ENCODE measurements around the gene IL1RAPL2. TPM values are rescaled to one million over a fixed set of nuclear protein-coding genes. Genes with fewer than 3 reads are reported as not detected.

Gene IL1RAPL2
- polyA plus RNA-seq, 3 donors: 1.1 to 1.5 (median 1.3) TPM

- DNase-seq (ENCODE audit: extremely low read depth in 1 of 11, low read depth in 9 of 11, low spot score in 4 of 11): no peak
Observed at GRCh38 chrX:105297041-105297440, 731.0 kb downstream of the IL1RAPL2 start.

- DNase-seq (ENCODE audit: extremely low read depth in 1 of 11, low read depth in 9 of 11, low spot score in 4 of 11): no peak
Observed at GRCh38 chrX:105299286-105299685, 733.3 kb downstream of the IL1RAPL2 start.

- DNase-seq (ENCODE audit: extremely low read depth in 1 of 11, low read depth in 9 of 11, low spot score in 4 of 11): no peak
Observed at GRCh38 chrX:105302246-105302645, 736.2 kb downstream of the IL1RAPL2 start.

GRCh38 chrX:105307762-105308161 is 741.8 kb downstream of the IL1RAPL2 start:
- DNase-seq (ENCODE audit: extremely low read depth in 1 of 11, low read depth in 9 of 11, low spot score in 4 of 11): no peak

- DNase-seq (ENCODE audit: extremely low read depth in 1 of 11, low read depth in 9 of 11, low spot score in 4 of 11): no peak
Observed at GRCh38 chrX:105313596-105313995, 747.6 kb downstream of the IL1RAPL2 start.

- no peak for DNase-seq (ENCODE audit: extremely low read depth in 1 of 11, low read depth in 9 of 11, low spot score in 4 of 11)
Observed at GRCh38 chrX:105314458-105314857, 748.5 kb downstream of the IL1RAPL2 start.

GRCh38 chrX:105315248-105315647 is 749.2 kb downstream of the IL1RAPL2 start:
- no peak for DNase-seq (ENCODE audit: extremely low read depth in 1 of 11, low read depth in 9 of 11, low spot score in 4 of 11)

- no peak for DNase-seq (ENCODE audit: extremely low read depth in 1 of 11, low read depth in 9 of 11, low spot score in 4 of 11)
Observed at GRCh38 chrX:105317117-105317516, 751.1 kb downstream of the IL1RAPL2 start.

- DNase-seq (ENCODE audit: extremely low read depth in 1 of 11, low read depth in 9 of 11, low spot score in 4 of 11): no peak
Observed at GRCh38 chrX:105323928-105324327, 757.9 kb downstream of the IL1RAPL2 start.

- DNase-seq (ENCODE audit: extremely low read depth in 1 of 11, low read depth in 9 of 11, low spot score in 4 of 11): no peak
Observed at GRCh38 chrX:105328773-105329172, 762.8 kb downstream of the IL1RAPL2 start.

GRCh38 chrX:105331244-105331643 is 765.2 kb downstream of the IL1RAPL2 start:
- no peak for DNase-seq (ENCODE audit: extremely low read depth in 1 of 11, low read depth in 9 of 11, low spot score in 4 of 11)

GRCh38 chrX:105347373-105347772 is 781.4 kb downstream of the IL1RAPL2 start:
- no peak for DNase-seq (ENCODE audit: extremely low read depth in 1 of 11, low read depth in 9 of 11, low spot score in 4 of 11)

- no peak for DNase-seq (ENCODE audit: extremely low read depth in 1 of 11, low read depth in 9 of 11, low spot score in 4 of 11)
Observed at GRCh38 chrX:105349476-105349875, 783.5 kb downstream of the IL1RAPL2 start.

GRCh38 chrX:105375816-105376215 is 809.8 kb downstream of the IL1RAPL2 start:
- peak in 4 of 11 donors; percentile 0 to 18 (median 6) for DNase-seq (ENCODE audit: extremely low read depth in 1 of 11, low read depth in 9 of 11, low spot score in 4 of 11)

- no peak for DNase-seq (ENCODE audit: extremely low read depth in 1 of 11, low read depth in 9 of 11, low spot score in 4 of 11)
Observed at GRCh38 chrX:105424729-105425128, 858.7 kb downstream of the IL1RAPL2 start.

- DNase-seq (ENCODE audit: extremely low read depth in 1 of 11, low read depth in 9 of 11, low spot score in 4 of 11): no peak
Observed at GRCh38 chrX:105451401-105451800, 885.4 kb downstream of the IL1RAPL2 start.

- no peak for DNase-seq (ENCODE audit: extremely low read depth in 1 of 11, low read depth in 9 of 11, low spot score in 4 of 11)
Observed at GRCh38 chrX:105458846-105459245, 892.8 kb downstream of the IL1RAPL2 start.

- no peak for DNase-seq (ENCODE audit: extremely low read depth in 1 of 11, low read depth in 9 of 11, low spot score in 4 of 11)
Observed at GRCh38 chrX:105460376-105460775, 894.4 kb downstream of the IL1RAPL2 start.

- no peak for DNase-seq (ENCODE audit: extremely low read depth in 1 of 11, low read depth in 9 of 11, low spot score in 4 of 11)
Observed at GRCh38 chrX:105461016-105461415, 895.0 kb downstream of the IL1RAPL2 start.

- DNase-seq (ENCODE audit: extremely low read depth in 1 of 11, low read depth in 9 of 11, low spot score in 4 of 11): no peak
Observed at GRCh38 chrX:105462186-105462585, 896.2 kb downstream of the IL1RAPL2 start.

- no peak for DNase-seq (ENCODE audit: extremely low read depth in 1 of 11, low read depth in 9 of 11, low spot score in 4 of 11)
Observed at GRCh38 chrX:105463473-105463872, 897.5 kb downstream of the IL1RAPL2 start.

GRCh38 chrX:105464618-105465017 is 898.6 kb downstream of the IL1RAPL2 start:
- no peak for DNase-seq (ENCODE audit: extremely low read depth in 1 of 11, low read depth in 9 of 11, low spot score in 4 of 11)
